Tibial nerve (tissue), 4 donors: Measurements from ENCODE around the gene CCDC112. TPM values are rescaled to one million over a fixed set of nuclear protein-coding genes. Genes with fewer than 3 reads are reported as not detected.

Experiments
- DNase-seq, 2 donors: peaks; one replicate each; pipeline ENCODE4 v3.0.0-alpha.2; 2019; ENCODE audit warnings: low spot score in 2 of 2
- H3K27ac ChIP-seq, 4 donors: fragments of 200-600 bp; sonication (generic) in 3 of 4; one replicate each; pipeline ENCODE4 v1.5.1; 2017 to 2019; ENCODE audit warnings: mild to moderate bottlenecking in 1 of 4
- H3K27me3 ChIP-seq, 2 donors: fragments of 200-600 bp; sonication (generic) in 1 of 2; one replicate each; pipeline versions ENCODE4 v1.5.1 to v1.6.0; 2017 to 2019
- H3K36me3 ChIP-seq, 3 donors: fragments of 200-600 bp; sonication (generic); one replicate each; pipeline ENCODE4 v1.5.1; 2018 to 2019
- H3K4me1 ChIP-seq, 4 donors: fragments of 200-600 bp; sonication (generic) in 3 of 4; one replicate each; pipeline ENCODE4 v1.5.1; 2017 to 2019
- H3K4me3 ChIP-seq, 4 donors: fragments of 200-600 bp; sonication (generic) in 3 of 4; one replicate each; pipeline ENCODE4 v1.5.1; 2017 to 2019; ENCODE audit warnings: mild to moderate bottlenecking in 1 of 4, moderate library complexity in 1 of 4
- H3K9me3 ChIP-seq, 4 donors: fragments of 200-600 bp; sonication (generic) in 3 of 4; one replicate each; pipeline ENCODE4 v1.5.1; 2017 to 2019
- EP300 ChIP-seq, 2 donors: sonication (generic); formaldehyde crosslinking; IDR thresholded peaks; one replicate each; pipeline ENCODE4 v1.6.1; 2017; ENCODE audit warnings: antibody characterized with exemption in 2 of 2, mild to moderate bottlenecking in 1 of 2
- POLR2A ChIP-seq, 2 donors: fragments of 450-650 bp; IDR thresholded peaks; one replicate each; pipeline ENCODE4 v1.6.1; 2017; ENCODE audit warnings: antibody characterized with exemption in 2 of 2, mild to moderate bottlenecking in 2 of 2, moderate library complexity in 2 of 2
- WGBS, 2 donors: methylation state at CpG; one replicate each; pipeline ENCODE4 v1.1.5; 2018; 5-methylcytosine and 5-hydroxymethylcytosine counted together
- total RNA-seq, 4 donors: library from RNA; depleted of rRNA; stranded (reverse); fragments of >200 nt; gene quantifications; one replicate each; pipeline ENCODE4 v1.1.0, GENCODE V29; 2016
- TF ChIP-seq, protein P1 (sequence below), 5 experiments: fragments of 200-600 bp in 3 of 5; fragments of 450-650 bp in 2 of 5; sonication (generic) in 3 of 5; IDR thresholded peaks; one replicate each; pipeline ENCODE4 v1.5.1; 2016 to 2019; ENCODE audit warnings: antibody characterized with exemption in 5 of 5, mild to moderate bottlenecking in 3 of 5, moderate library complexity in 2 of 5

Gene CCDC112
- total RNA-seq, 4 donors from 2014 or later = 5.7 to 15.0 (median 13.8) TPM

DNA sequence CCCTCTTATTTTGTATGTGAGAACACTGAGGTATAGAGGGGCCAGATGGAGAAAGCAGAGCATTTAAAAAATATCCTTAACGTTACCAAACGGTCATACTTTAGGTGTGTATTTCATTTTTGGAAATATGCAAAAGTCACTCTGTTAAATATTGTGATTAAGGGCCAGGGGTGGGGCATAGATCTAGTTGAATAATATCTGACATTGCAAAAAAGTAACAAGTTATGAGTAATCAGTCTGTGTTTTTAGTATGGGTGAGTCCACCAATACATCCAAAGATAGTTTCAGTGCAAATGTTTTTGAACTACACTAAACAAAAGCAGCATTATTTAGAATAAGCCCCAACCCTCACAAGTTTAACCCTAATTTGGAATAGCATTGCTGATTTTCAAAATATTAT, 45.3 kb upstream of the CCDC112 start:
- no peaks in the 10 kb centered on the region for H3K4me1 ChIP-seq
- WGBS, 2 donors = 63 to 72% methylated on average over 2 of the region's 2 CpGs
- H3K27me3 ChIP-seq = no peaks in the 10 kb centered on the region
- TF ChIP-seq, protein P1, sequence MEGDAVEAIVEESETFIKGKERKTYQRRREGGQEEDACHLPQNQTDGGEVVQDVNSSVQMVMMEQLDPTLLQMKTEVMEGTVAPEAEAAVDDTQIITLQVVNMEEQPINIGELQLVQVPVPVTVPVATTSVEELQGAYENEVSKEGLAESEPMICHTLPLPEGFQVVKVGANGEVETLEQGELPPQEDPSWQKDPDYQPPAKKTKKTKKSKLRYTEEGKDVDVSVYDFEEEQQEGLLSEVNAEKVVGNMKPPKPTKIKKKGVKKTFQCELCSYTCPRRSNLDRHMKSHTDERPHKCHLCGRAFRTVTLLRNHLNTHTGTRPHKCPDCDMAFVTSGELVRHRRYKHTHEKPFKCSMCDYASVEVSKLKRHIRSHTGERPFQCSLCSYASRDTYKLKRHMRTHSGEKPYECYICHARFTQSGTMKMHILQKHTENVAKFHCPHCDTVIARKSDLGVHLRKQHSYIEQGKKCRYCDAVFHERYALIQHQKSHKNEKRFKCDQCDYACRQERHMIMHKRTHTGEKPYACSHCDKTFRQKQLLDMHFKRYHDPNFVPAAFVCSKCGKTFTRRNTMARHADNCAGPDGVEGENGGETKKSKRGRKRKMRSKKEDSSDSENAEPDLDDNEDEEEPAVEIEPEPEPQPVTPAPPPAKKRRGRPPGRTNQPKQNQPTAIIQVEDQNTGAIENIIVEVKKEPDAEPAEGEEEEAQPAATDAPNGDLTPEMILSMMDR (IDR thresholded peaks at IDR 0.05) = no peak
- no peak for TF ChIP-seq EP300 (IDR thresholded peaks at IDR 0.05)
- no peak for TF ChIP-seq POLR2A (IDR thresholded peaks at IDR 0.05)
- no peak overlapping the region for H3K27ac ChIP-seq
- H3K36me3 ChIP-seq = no peaks in the 10 kb centered on the region
- H3K4me3 ChIP-seq = no peak overlapping the region
- H3K9me3 ChIP-seq = peaks cover 0 to 5% (median 0%) of the 10 kb centered on the region in 4 donors
- no peak for DNase-seq

DNA sequence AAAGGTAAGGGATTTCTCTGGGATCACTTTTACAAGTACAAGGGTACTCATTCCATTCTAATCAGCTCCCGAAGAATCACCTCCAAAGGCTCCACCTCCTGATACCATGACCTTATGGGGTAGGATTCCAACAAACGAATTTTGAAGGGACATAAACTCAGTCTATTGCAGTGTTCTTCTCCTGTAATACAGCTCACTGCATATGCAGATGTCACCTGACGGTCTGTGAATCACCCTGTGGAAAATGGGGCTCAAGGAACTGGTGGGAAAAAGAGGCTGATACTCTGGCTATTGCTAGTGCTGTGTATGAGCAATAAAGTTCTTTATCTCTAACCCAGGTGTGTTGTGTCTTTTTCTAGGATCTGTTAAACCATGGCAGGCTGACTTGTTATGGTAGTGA, 42.4 kb upstream of the CCDC112 start:
- 74 to 81% methylated on average over 3 of the region's 3 CpGs for WGBS, 2 donors
- H3K27ac ChIP-seq = no peak overlapping the region

DNA sequence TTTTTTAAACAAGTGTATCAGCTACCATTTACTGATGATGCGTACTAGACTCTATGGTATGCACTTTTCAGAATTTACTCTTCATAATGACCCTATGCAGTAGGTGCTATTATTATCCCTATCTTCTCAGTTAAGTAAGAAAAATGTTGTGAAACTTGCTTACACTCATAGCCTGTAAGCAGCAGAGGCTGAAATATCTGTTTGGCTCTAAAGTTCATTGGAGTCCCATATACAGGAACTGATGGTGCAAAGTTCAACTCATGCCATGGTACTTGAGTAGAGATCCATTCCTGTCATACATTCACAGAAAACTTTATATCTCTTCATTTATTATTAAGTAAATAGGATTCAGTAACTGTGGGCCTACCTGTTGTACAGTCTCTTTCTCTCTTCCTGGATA, 41.4 kb upstream of the CCDC112 start:
- Histone ChIP-seq H3K4me1 (no peaks in the 10 kb centered on the region), H3K36me3 (no peaks in the 10 kb centered on the region), H3K27ac (no peak overlapping the region), H3K27me3 (no peaks in the 10 kb centered on the region), H3K9me3 (no peaks in the 10 kb centered on the region), H3K4me3 (no peak overlapping the region)
- no peak for DNase-seq
- no peak for TF ChIP-seq POLR2A (IDR thresholded peaks at IDR 0.05)
- TF ChIP-seq EP300 (IDR thresholded peaks at IDR 0.05) = no peak
- TF ChIP-seq, protein P1 (IDR thresholded peaks at IDR 0.05) = no peak
- 96 to 100% methylated on average over 1 of the region's 1 CpG for WGBS, 2 donors

More for the DNA sequence above, 42.4 kb upstream of the CCDC112 start:
- no peaks in the 10 kb centered on the region for H3K9me3 ChIP-seq
- no peaks in the 10 kb centered on the region for H3K27me3 ChIP-seq
- H3K36me3 ChIP-seq = no peaks in the 10 kb centered on the region
- H3K4me1 ChIP-seq = no peaks in the 10 kb centered on the region
- H3K4me3 ChIP-seq = no peak overlapping the region
- no peak for TF ChIP-seq EP300 (IDR thresholded peaks at IDR 0.05)
- no peak for DNase-seq

DNA sequence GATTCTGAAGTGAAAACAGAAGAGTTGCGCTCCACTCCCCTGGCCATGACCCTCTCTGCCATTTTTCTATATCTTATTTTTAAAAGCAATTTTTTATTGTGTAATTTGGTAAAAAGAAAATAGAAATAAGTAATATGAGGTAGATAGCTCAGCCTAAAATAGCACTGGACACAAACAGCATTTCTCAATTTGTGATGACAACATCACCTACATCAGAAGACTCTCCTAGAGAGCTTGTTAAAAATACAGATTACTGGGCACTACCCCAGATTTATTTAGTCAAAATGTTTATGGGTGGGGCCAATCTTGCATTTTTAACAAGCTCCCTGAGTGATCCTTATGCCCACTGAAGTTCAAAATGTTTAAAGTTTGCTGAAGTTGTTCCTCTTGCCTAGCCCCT, 40.5 kb upstream of the CCDC112 start:
- Histone ChIP-seq H3K4me3 (no peak overlapping the region), H3K27ac (no peak overlapping the region), H3K9me3 (no peaks in the 10 kb centered on the region), H3K27me3 (no peaks in the 10 kb centered on the region), H3K36me3 (no peaks in the 10 kb centered on the region), H3K4me1 (no peaks in the 10 kb centered on the region)
- TF ChIP-seq EP300 (IDR thresholded peaks at IDR 0.05) = no peak
- TF ChIP-seq, protein P1 (IDR thresholded peaks at IDR 0.05) = no peak
- TF ChIP-seq POLR2A (IDR thresholded peaks at IDR 0.05) = no peak
- 93 to 96% methylated on average over 1 of the region's 1 CpG for WGBS, 2 donors
- DNase-seq = no peak

DNA sequence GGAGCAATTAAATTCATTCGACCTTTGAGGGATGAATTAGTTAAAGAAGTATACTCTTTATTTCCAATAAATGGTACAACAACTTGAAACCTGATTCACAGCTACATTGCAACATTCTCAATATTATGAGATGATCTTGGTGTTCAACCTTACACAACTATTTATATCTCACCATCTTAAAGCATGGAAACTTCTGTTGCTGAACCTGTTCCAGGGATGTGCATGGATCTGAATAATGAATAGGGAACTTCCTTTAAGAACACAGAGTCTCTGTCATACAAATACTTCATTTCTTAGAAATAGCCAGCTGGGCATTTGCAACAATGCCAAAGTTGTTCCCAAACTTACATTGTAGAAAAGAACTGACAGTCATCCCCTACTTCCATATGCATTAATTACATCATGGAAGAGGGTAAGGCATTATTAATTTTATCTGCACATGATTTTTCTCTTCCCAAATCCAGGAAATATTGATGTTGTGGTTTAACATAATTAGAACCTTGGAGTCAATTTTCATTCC, 39.8 kb upstream of the CCDC112 start:
- no peaks in the 10 kb centered on the region for H3K9me3 ChIP-seq
- TF ChIP-seq POLR2A (IDR thresholded peaks at IDR 0.05) (no peak), EP300 (IDR thresholded peaks at IDR 0.05) (no peak)
- TF ChIP-seq, protein P1 (IDR thresholded peaks at IDR 0.05) = no peak
- H3K4me3 ChIP-seq = no peak overlapping the region
- DNase-seq = no peak
- 58 to 69% methylated on average over 1 of the region's 1 CpG for WGBS, 2 donors
- no peaks in the 10 kb centered on the region for H3K27me3 ChIP-seq
- no peaks in the 10 kb centered on the region for H3K4me1 ChIP-seq
- no peaks in the 10 kb centered on the region for H3K36me3 ChIP-seq
- no peak overlapping the region for H3K27ac ChIP-seq

DNA sequence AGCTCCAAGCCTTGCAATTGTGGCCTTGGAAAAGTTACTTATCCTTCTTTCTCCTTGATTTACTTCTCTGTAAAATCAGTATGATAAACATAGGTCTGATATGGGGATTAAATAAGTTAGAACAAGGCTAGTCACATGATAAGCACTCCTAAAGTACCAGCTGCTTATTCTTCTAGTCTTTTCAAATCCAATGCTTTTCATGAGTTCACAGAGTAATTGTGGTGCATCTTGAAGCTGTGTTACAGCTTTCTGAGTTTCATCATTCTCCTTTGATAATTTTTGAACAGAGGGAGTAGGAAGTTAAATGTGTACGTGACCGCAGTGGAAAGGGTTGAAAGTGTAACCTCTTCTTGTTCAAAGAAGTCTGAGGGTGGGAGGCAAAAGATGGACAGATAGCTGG, 38.8 kb upstream of the CCDC112 start:
- WGBS, 2 donors = 45 to 48% methylated on average over 2 of the region's 2 CpGs
- no peak overlapping the region for H3K4me3 ChIP-seq
- DNase-seq = no peak
- TF ChIP-seq POLR2A (IDR thresholded peaks at IDR 0.05) (no peak), EP300 (IDR thresholded peaks at IDR 0.05) (no peak)
- TF ChIP-seq, protein P1 (IDR thresholded peaks at IDR 0.05) = no peak
- no peaks in the 10 kb centered on the region for H3K27me3 ChIP-seq
- H3K4me1 ChIP-seq = no peaks in the 10 kb centered on the region
- no peaks in the 10 kb centered on the region for H3K9me3 ChIP-seq
- H3K36me3 ChIP-seq = no peaks in the 10 kb centered on the region
- no peak overlapping the region for H3K27ac ChIP-seq
